KMS-11 (cell line): ENCODE measurements around the gene COL19A1.

Experiments
- H2AFZ ChIP-seq: fragments of 200-600 bp; sonication (generic); 2 replicates; pipeline ENCODE4 v1.6.1; 2016; ENCODE audit warnings: antibody characterized with exemption, mixed run types, low read depth
- H3K27ac ChIP-seq: fragments of 200-600 bp; sonication (generic); 2 replicates; pipeline ENCODE4 v1.6.1; 2016; ENCODE audit warnings: mild to moderate bottlenecking, mixed run types
- H3K27me3 ChIP-seq: fragments of 200-600 bp; sonication (generic); 2 replicates; pipeline ENCODE4 v1.6.1; 2017; ENCODE audit warnings: mild to moderate bottlenecking, low read depth, mixed run types, moderate library complexity; ENCODE audit not compliant: insufficient read depth
- H3K36me3 ChIP-seq: fragments of 200-600 bp; sonication (generic); 2 replicates; pipeline ENCODE4 v1.6.1; 2017; ENCODE audit warnings: mild to moderate bottlenecking, mixed run types; ENCODE audit not compliant: insufficient read depth
- H3K4me1 ChIP-seq: fragments of 200-600 bp; sonication (generic); 2 replicates; pipeline ENCODE4 v1.6.1; 2016; ENCODE audit warnings: mild to moderate bottlenecking, low read depth, mixed run types; ENCODE audit not compliant: poor library complexity, severe bottlenecking
- H3K4me2 ChIP-seq: fragments of 200-600 bp; sonication (generic); 2 replicates; pipeline ENCODE4 v1.7.0; 2016; ENCODE audit warnings: mild to moderate bottlenecking, mixed run types
- H3K4me3 ChIP-seq: fragments of 200-600 bp; sonication (generic); IDR thresholded peaks from 2 replicates; pipeline ENCODE4 v1.6.1; 2017; ENCODE audit warnings: low read depth, low read length, mixed read lengths; ENCODE audit not compliant: insufficient read depth
- H3K79me2 ChIP-seq: fragments of 200-600 bp; sonication (generic); 2 replicates; pipeline ENCODE4 v1.6.1; 2016; ENCODE audit warnings: low read depth, mixed run types; ENCODE audit not compliant: insufficient read depth
- H3K9ac ChIP-seq: fragments of 200-600 bp; sonication (generic); 2 replicates; pipeline ENCODE4 v1.6.1; 2016; ENCODE audit warnings: mild to moderate bottlenecking, mixed run types
- H4K20me1 ChIP-seq: fragments of 200-600 bp; sonication (generic); 2 replicates; pipeline ENCODE4 v1.6.1; 2016; ENCODE audit warnings: mild to moderate bottlenecking, mixed run types; ENCODE audit not compliant: insufficient read depth
- CTCF ChIP-seq: fragments of 200-600 bp; sonication (generic); conservative IDR thresholded peaks from 2 replicates; pipeline ENCODE4 v1.6.1; 2017; ENCODE audit warnings: low read depth, mild to moderate bottlenecking, antibody characterized with exemption, low read length, moderate library complexity, mixed read lengths

Gene COL19A1

GRCh38 chr6:69894578-69895347 lies 28.4 kb downstream of the COL19A1 start:
- Histone ChIP-seq H3K36me3 (no peaks in the 10 kb centered on the region), H3K4me2 (no peak overlapping the region), H2AFZ (peak overlapping the region; percentile 30; the same call in 1 of the 2 replicates), H3K79me2 (no peaks in the 10 kb centered on the region), H3K4me1 (peaks cover 15% of the 10 kb centered on the region), H3K9ac (no peak overlapping the region), H4K20me1 (no peaks in the 10 kb centered on the region), H3K4me3 (no peak overlapping the region), H3K27me3 (no peaks in the 10 kb centered on the region), H3K27ac (peak overlapping the region; percentile 26)
- TF ChIP-seq CTCF = no peak

- TF ChIP-seq CTCF = no peak
- no peak overlapping the region for H3K27ac ChIP-seq
- no peak overlapping the region; the same call in 1 of the 2 replicates for H2AFZ ChIP-seq
- no peak overlapping the region for H3K4me2 ChIP-seq
- H3K36me3 ChIP-seq = no peaks in the 10 kb centered on the region
- H3K4me3 ChIP-seq = no peak overlapping the region
- H3K79me2 ChIP-seq = no peaks in the 10 kb centered on the region
- H3K27me3 ChIP-seq = no peaks in the 10 kb centered on the region
- H3K4me1 ChIP-seq = peaks cover 15% of the 10 kb centered on the region
- H3K9ac ChIP-seq = no peak overlapping the region
- H4K20me1 ChIP-seq = no peaks in the 10 kb centered on the region
Observed at GRCh38 chr6:69895396-69895795, 29.0 kb downstream of the COL19A1 start.

DNA sequence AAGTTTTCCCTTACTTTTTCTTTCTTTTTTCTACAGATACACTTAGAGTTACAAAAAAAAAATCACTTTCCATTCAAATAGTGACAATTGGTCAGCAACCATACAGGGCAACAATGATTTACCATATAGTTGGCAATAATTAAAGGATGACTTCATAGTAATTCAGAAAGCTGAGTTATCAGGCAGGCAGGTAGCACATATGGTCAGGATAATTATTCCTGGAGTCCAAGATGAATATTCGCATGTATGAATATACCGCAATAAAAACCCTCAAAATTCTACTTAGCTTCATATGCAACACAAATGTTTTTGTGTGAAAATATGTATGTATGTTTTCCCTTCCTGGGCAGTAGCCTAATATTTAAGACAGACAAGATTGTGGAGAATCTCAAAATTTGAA lies 34.5 kb downstream of the COL19A1 start:
- no peak for TF ChIP-seq CTCF
- H3K27ac ChIP-seq = no peak overlapping the region

DNA sequence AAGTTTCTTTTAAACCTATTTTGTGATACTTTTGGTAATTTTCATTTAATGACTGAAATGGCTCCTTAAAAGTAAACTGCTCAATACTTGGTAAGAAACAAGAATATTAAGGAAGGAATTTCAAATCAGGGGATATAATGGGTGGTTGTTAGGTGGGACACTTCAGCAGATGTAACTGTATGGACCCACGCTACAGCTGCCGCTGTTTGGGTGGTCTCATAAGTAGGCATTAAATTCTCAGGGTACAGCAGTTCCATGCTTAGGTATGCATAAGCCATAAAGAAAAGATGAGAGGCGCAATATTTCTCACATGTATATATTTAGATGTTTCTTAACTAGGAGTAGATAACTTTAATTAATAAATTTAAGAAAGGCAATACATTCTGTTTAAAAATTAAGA lies 35.0 kb downstream of the COL19A1 start:
- TF ChIP-seq CTCF = no peak

More for the DNA sequence above, 34.5 kb downstream of the COL19A1 start:
- no peaks in the 10 kb centered on the region for H3K79me2 ChIP-seq
- no peaks in the 10 kb centered on the region for H3K27me3 ChIP-seq
- H3K4me2 ChIP-seq = no peak overlapping the region
- no peaks in the 10 kb centered on the region for H3K36me3 ChIP-seq
- H4K20me1 ChIP-seq = no peaks in the 10 kb centered on the region
- H3K4me1 ChIP-seq = no peaks in the 10 kb centered on the region
- no peak overlapping the region for H2AFZ ChIP-seq
- H3K4me3 ChIP-seq = no peak overlapping the region
- H3K9ac ChIP-seq = no peak overlapping the region

More for the DNA sequence above, 35.0 kb downstream of the COL19A1 start:
- Histone ChIP-seq H3K4me3 (no peak overlapping the region), H3K79me2 (no peaks in the 10 kb centered on the region), H3K36me3 (no peaks in the 10 kb centered on the region), H3K4me1 (no peaks in the 10 kb centered on the region), H3K4me2 (no peak overlapping the region), H3K27me3 (no peaks in the 10 kb centered on the region), H4K20me1 (no peaks in the 10 kb centered on the region), H2AFZ (no peak overlapping the region), H3K9ac (no peak overlapping the region), H3K27ac (no peak overlapping the region)
